HFF-Myc (cell line): ENCODE measurements around the gene PAMR1.

Source experiments
- DNase-seq: peaks from one replicate; pipeline ENCODE4 v3.0.0-alpha.2; 2011; ENCODE audit warnings: low read depth; ENCODE audit errors: extremely low read depth
- H3K4me3 ChIP-seq: replicated peaks from 2 replicates; pipeline ENCODE4 v1.5.1; 2011; ENCODE audit warnings: low read depth, mild to moderate bottlenecking, control low read depth, low read length
- CTCF ChIP-seq: IDR thresholded peaks from 2 replicates; pipeline ENCODE4 v1.5.1; 2012; ENCODE audit warnings: mild to moderate bottlenecking, low read depth, low read length, control low read depth; ENCODE audit errors: missing control alignments

The PAMR1 gene

GRCh38 chr11:35520376-35520775 lies 5.0 kb downstream of the PAMR1 start:
- TF ChIP-seq CTCF, result no peak
- DNase-seq, result no peak

GRCh38 chr11:35518766-35519165 lies 6.7 kb downstream of the PAMR1 start:
- H3K4me3 ChIP-seq, result no peak overlapping the region
- no peak for TF ChIP-seq CTCF
- no peak for DNase-seq

More at GRCh38 chr11:35520376-35520775, 5.0 kb downstream of the PAMR1 start:
- H3K4me3 ChIP-seq, result no peak overlapping the region

- TF ChIP-seq CTCF, result no peak
- DNase-seq, result no peak
- H3K4me3 ChIP-seq, result no peak overlapping the region
These were observed 7.9 kb downstream of the PAMR1 start for GRCh38 chr11:35517481-35517880.

- DNase-seq, result no peak
- TF ChIP-seq CTCF, result no peak
- no peak overlapping the region for H3K4me3 ChIP-seq
These were observed 9.0 kb downstream of the PAMR1 start for GRCh38 chr11:35516403-35516802.

- DNase-seq, result no peak
- H3K4me3 ChIP-seq, result no peak overlapping the region
- no peak for TF ChIP-seq CTCF
These were observed 10.2 kb downstream of the PAMR1 start for GRCh38 chr11:35515224-35515623.

- DNase-seq, result no peak
- H3K4me3 ChIP-seq, result no peak overlapping the region
- TF ChIP-seq CTCF, result no peak
These were observed 10.9 kb downstream of the PAMR1 start for GRCh38 chr11:35514481-35514880.

- TF ChIP-seq CTCF, result no peak
- no peak overlapping the region for H3K4me3 ChIP-seq
- no peak for DNase-seq
These were observed 13.8 kb downstream of the PAMR1 start for GRCh38 chr11:35511666-35512065.
